HepG2 (cell line): ENCODE measurements around the gene CCDC148. TPM values are rescaled to one million over a fixed set of nuclear protein-coding genes. Genes with fewer than 3 reads are reported as not detected.

Experiments
- BATF2 ChIP-seq: sonication (generic); formaldehyde crosslinking; IDR thresholded peaks from 2 replicates; pipeline ENCODE4 v1.8.0; 2022; ENCODE audit warnings: mild to moderate bottlenecking, missing genetic modification reagents, moderate library complexity
- CAMTA2 ChIP-seq: sonication (generic); formaldehyde crosslinking; IDR thresholded peaks from 2 replicates; pipeline ENCODE4 v1.4.0; 2020; ENCODE audit warnings: mild to moderate bottlenecking, missing genetic modification reagents, borderline replicate concordance
- ESRRA ChIP-seq: sonication (generic); formaldehyde crosslinking; IDR thresholded peaks from 2 replicates; pipeline ENCODE4 v1.5.1; 2020; ENCODE audit warnings: mild to moderate bottlenecking, low read depth, missing genetic modification reagents
- FIP1L1 ChIP-seq: fragments of 200-400 bp; formaldehyde crosslinking; IDR thresholded peaks from 2 replicates; pipeline ENCODE4 v1.6.1; 2018; ENCODE audit warnings: low read depth, mild to moderate bottlenecking, low read length, moderate library complexity, borderline replicate concordance; ENCODE audit not compliant: insufficient read depth
- HNF4A ChIP-seq: sonication (generic); formaldehyde crosslinking; IDR thresholded peaks from 2 replicates; pipeline ENCODE4 v1.4.0; 2020; ENCODE audit warnings: missing genetic modification reagents
- HNF4G ChIP-seq, 2 experiments: sonication (generic) in 1 of 2; formaldehyde crosslinking in 1 of 2; IDR thresholded peaks; 2 replicates each; pipeline versions ENCODE4 v1.4.0 to v1.6.1; 2011 to 2020; ENCODE audit warnings: borderline replicate concordance in 2 of 2, low read depth in 2 of 2, mild to moderate bottlenecking in 2 of 2, low read length in 1 of 2, missing genetic modification reagents in 1 of 2, moderate library complexity in 1 of 2
- HNRNPLL ChIP-seq: fragments of 200-400 bp; formaldehyde crosslinking; IDR thresholded peaks from 2 replicates; pipeline ENCODE4 v1.6.1; 2017; ENCODE audit warnings: mild to moderate bottlenecking, low read depth, low read length; ENCODE audit not compliant: poor library complexity, severe bottlenecking
- JUNB ChIP-seq: sonication (generic); formaldehyde crosslinking; IDR thresholded peaks from 2 replicates; pipeline ENCODE4 v1.8.0; 2022; ENCODE audit warnings: missing genetic modification reagents, mild to moderate bottlenecking, borderline replicate concordance
- NFE2L2 ChIP-seq: fragments of 150-350 bp; IDR thresholded peaks from 2 replicates; pipeline ENCODE4 v1.6.1; 2014; ENCODE audit warnings: low read length
- PITX1 ChIP-seq: sonication (generic); formaldehyde crosslinking; IDR thresholded peaks from 2 replicates; pipeline ENCODE4 v1.5.1; 2020; ENCODE audit warnings: mild to moderate bottlenecking, missing genetic modification reagents
- SNAI1 ChIP-seq: sonication (generic); formaldehyde crosslinking; IDR thresholded peaks from 2 replicates; pipeline ENCODE4 v1.5.0; 2020; ENCODE audit warnings: mild to moderate bottlenecking, missing genetic modification reagents, borderline replicate concordance
- U2AF1 ChIP-seq: fragments of 200-400 bp; formaldehyde crosslinking; optimal IDR thresholded peaks from 2 replicates; pipeline ENCODE3; 2017; ENCODE audit warnings: mild to moderate bottlenecking, low read depth, low read length
- USF2 ChIP-seq, 2 experiments: sonication (generic) in 1 of 2; formaldehyde crosslinking in 1 of 2; IDR thresholded peaks; 2 replicates each; pipeline versions ENCODE4 v1.5.1 to v1.6.1; 2011 to 2020; ENCODE audit warnings: borderline replicate concordance in 1 of 2, low read depth in 1 of 2, low read length in 1 of 2, mild to moderate bottlenecking in 1 of 2, missing genetic modification reagents in 1 of 2, moderate library complexity in 1 of 2
- ZFP41 ChIP-seq: sonication (generic); formaldehyde crosslinking; IDR thresholded peaks from 2 replicates; pipeline ENCODE4 v1.4.0; 2020; ENCODE audit warnings: mild to moderate bottlenecking, missing genetic modification reagents, borderline replicate concordance
- ZNF501 ChIP-seq: sonication (generic); formaldehyde crosslinking; IDR thresholded peaks from 2 replicates; pipeline ENCODE4 v1.5.1; 2020; ENCODE audit warnings: mild to moderate bottlenecking, moderate library complexity, missing genetic modification reagents
- ZNF598 ChIP-seq: sonication (generic); formaldehyde crosslinking; IDR thresholded peaks from 2 replicates; pipeline ENCODE4 v1.5.1; 2020; ENCODE audit warnings: mild to moderate bottlenecking, missing genetic modification reagents, borderline replicate concordance
- ZSCAN21 ChIP-seq: sonication (generic); formaldehyde crosslinking; IDR thresholded peaks from 2 replicates; pipeline ENCODE4 v1.8.0; 2022; ENCODE audit warnings: mild to moderate bottlenecking, missing genetic modification reagents, moderate library complexity, borderline replicate concordance
- polyA plus RNA-seq, 8 experiments: library from polyadenylated mRNA; depleted of rRNA in 3 of 8; stranded (reverse) in 7 of 8; unstranded in 1 of 8; fragments of >200 nt; fragmentation: Illumina TruSeq in 4 of 8; extraction: Trizol in 4 of 8; gene quantifications; 2 replicates each; pipeline versions ENCODE4 v1.2.1 to v1.2.3, GENCODE V29; 2011 to 2016; ENCODE audit warnings: low read depth in 4 of 8, missing spikeins in 1 of 8, mixed read lengths in 1 of 8; ENCODE audit not compliant: insufficient read depth in 1 of 8
- total RNA-seq, 5 experiments: library from RNA; depleted of rRNA; stranded (reverse); fragments of >200 nt; fragmentation: Illumina TruSeq; extraction: Trizol; gene quantifications; 2 replicates each; pipeline ENCODE4 v1.2.3, GENCODE V29; 2016; ENCODE audit warnings: low read depth in 1 of 5
- TF ChIP-seq, protein P1 (sequence below), 2 experiments: IDR thresholded peaks; 2 replicates each; pipeline ENCODE4 v1.6.1; 2011 to 2012; ENCODE audit warnings: low read length in 2 of 2, borderline replicate concordance in 1 of 2, low read depth in 1 of 2, mild to moderate bottlenecking in 1 of 2, moderate library complexity in 1 of 2

CCDC148 gene
- total and polyA plus RNA-seq, 2 of the 13 experiments (the other 11 are each of a cell fraction or from before 2014, with no cell fraction given) = 0.30 to 0.49 TPM

GRCh38 chr2:158457826-158458616, 1.5 kb upstream of the CCDC148 start (continued):
- TF ChIP-seq JUNB (no peak), PITX1 (peak; percentile 91), ZNF598 (CRISPR knock-in tag) (peak; percentile 100), HNRNPLL (peak; percentile 96), HNF4G (IDR thresholded peaks at IDR 0.05; ENCODE audit: borderline replicate concordance, low read depth, low read length) (peak; percentile 100), HNF4G (CRISPR knock-in tag; IDR thresholded peaks at IDR 0.05; ENCODE audit: borderline replicate concordance, low read depth) (peak; percentile 100), ZSCAN21 (CRISPR knock-in tag) (peak; percentile 99), SNAI1 (CRISPR knock-in tag) (peak; percentile 80), USF2 (IDR thresholded peaks at IDR 0.05; ENCODE audit: low read depth, low read length) (no peak), USF2 (CRISPR knock-in tag; IDR thresholded peaks at IDR 0.05; ENCODE audit: borderline replicate concordance) (peak; percentile 40; the same call in 1 of the 2 replicates), HNF4A (CRISPR knock-in tag) (peak; percentile 99), NFE2L2 (no peak), U2AF1 (peak; percentile 87), BATF2 (peak; percentile 98), ZNF501 (CRISPR knock-in tag) (peak; percentile 100), ESRRA (CRISPR knock-in tag) (peak; percentile 96), ZFP41 (no peak; the same call in none of the 2 replicates), FIP1L1 (peak; percentile 81; the same call in 1 of the 2 replicates), CAMTA2 (CRISPR knock-in tag) (no peak; the same call in 1 of the 2 replicates)
- TF ChIP-seq, protein P1, sequence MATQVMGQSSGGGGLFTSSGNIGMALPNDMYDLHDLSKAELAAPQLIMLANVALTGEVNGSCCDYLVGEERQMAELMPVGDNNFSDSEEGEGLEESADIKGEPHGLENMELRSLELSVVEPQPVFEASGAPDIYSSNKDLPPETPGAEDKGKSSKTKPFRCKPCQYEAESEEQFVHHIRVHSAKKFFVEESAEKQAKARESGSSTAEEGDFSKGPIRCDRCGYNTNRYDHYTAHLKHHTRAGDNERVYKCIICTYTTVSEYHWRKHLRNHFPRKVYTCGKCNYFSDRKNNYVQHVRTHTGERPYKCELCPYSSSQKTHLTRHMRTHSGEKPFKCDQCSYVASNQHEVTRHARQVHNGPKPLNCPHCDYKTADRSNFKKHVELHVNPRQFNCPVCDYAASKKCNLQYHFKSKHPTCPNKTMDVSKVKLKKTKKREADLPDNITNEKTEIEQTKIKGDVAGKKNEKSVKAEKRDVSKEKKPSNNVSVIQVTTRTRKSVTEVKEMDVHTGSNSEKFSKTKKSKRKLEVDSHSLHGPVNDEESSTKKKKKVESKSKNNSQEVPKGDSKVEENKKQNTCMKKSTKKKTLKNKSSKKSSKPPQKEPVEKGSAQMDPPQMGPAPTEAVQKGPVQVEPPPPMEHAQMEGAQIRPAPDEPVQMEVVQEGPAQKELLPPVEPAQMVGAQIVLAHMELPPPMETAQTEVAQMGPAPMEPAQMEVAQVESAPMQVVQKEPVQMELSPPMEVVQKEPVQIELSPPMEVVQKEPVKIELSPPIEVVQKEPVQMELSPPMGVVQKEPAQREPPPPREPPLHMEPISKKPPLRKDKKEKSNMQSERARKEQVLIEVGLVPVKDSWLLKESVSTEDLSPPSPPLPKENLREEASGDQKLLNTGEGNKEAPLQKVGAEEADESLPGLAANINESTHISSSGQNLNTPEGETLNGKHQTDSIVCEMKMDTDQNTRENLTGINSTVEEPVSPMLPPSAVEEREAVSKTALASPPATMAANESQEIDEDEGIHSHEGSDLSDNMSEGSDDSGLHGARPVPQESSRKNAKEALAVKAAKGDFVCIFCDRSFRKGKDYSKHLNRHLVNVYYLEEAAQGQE (IDR thresholded peaks at IDR 0.05; ENCODE audit: borderline replicate concordance in 1 of 2, low read depth in 1 of 2, low read length in 2 of 2) = peak in 1 of 2 experiments; percentile 82; a peak in 1 of 4 replicates
